ENCODE results near the gene KCNMA1. TPM values are rescaled to one million over a fixed set of nuclear protein-coding genes. Genes with fewer than 3 reads are reported as not detected.

KCNMA1 gene
- total RNA-seq, 3 donors from 2014 or later, result 13.6 to 37.8 (median 15.1) TPM

DNA sequence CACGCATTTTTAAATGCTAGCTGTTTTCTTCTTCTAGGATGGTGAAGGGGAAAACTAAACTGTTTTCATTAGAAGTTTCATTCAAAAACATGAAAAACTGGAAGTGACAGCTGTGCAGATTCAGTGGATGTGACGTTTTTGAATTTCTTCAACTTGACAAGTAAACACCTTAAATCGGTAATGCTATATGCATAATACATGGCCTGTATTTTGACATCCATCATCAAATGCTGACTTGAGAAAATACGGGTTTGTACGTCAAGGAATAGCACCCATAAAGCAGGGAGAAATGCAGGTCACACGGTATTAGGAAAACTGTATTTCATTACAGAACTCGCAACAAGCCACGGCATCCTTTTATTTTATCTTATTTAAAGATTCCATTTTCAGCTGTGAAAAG, 720.5 kb downstream of the KCNMA1 start:
- no peaks in the 10 kb centered on the region for H3K27me3 ChIP-seq
- no peak overlapping the region for H3K27ac ChIP-seq
- intact Hi-C loops (cut with DNase I; ENCODE audit: low total_unique reads), result no loop called here
- H3K4me3 ChIP-seq, result no peak overlapping the region
- TF ChIP-seq POLR2AphosphoS5 (IDR thresholded peaks at IDR 0.05), result no peak
- TF ChIP-seq POLR2A (IDR thresholded peaks at IDR 0.05), result no peak
- no peak for TF ChIP-seq CTCF (IDR thresholded peaks at IDR 0.05)
- H3K4me1 ChIP-seq, result no peaks in the 10 kb centered on the region
- H3K36me3 ChIP-seq, result no peaks in the 10 kb centered on the region
- no peaks in the 10 kb centered on the region for H3K9me3 ChIP-seq
- no peak for DNase-seq (ENCODE audit: low spot score in 2 of 2)

GRCh38 chr10:76916536-76916935, 721.1 kb downstream of the KCNMA1 start:
- H3K9me3 ChIP-seq, result no peaks in the 10 kb centered on the region
- H3K4me1 ChIP-seq, result no peaks in the 10 kb centered on the region
- no peak for DNase-seq (ENCODE audit: low spot score in 2 of 2)
- intact Hi-C loops (cut with DNase I; ENCODE audit: low total_unique reads), result no loop called here
- no peaks in the 10 kb centered on the region for H3K27me3 ChIP-seq
- TF ChIP-seq CTCF (IDR thresholded peaks at IDR 0.05) (no peak), POLR2AphosphoS5 (IDR thresholded peaks at IDR 0.05) (no peak), POLR2A (IDR thresholded peaks at IDR 0.05) (no peak)
- H3K4me3 ChIP-seq, result no peak overlapping the region
- no peaks in the 10 kb centered on the region for H3K36me3 ChIP-seq
- H3K27ac ChIP-seq, result no peak overlapping the region

DNA sequence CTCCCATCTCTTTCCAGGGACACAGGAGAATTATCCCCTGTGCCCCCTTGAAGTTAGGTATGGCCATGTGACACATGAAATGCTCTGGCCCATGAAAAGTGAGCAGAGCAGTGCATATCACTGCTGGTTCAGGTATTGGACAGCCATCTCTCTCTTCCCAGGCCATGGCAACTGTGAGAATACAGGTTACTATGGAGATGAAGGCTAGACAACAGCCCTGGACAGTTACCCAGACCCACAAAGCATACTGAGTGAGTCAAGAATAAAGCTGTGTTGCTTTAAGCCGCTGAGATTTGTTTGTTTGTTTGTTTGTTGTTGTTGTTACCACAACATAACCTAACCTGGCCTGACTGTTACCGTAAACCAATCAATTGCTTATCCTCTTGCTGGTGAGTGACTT, 722.3 kb downstream of the KCNMA1 start:
- H3K27ac ChIP-seq, result no peak overlapping the region
- H3K4me3 ChIP-seq, result no peak overlapping the region
- DNase-seq (ENCODE audit: low spot score in 2 of 2), result no peak
- no peaks in the 10 kb centered on the region for H3K4me1 ChIP-seq
- H3K36me3 ChIP-seq, result no peaks in the 10 kb centered on the region
- no peak for TF ChIP-seq POLR2A (IDR thresholded peaks at IDR 0.05)
- no peak for TF ChIP-seq POLR2AphosphoS5 (IDR thresholded peaks at IDR 0.05)
- TF ChIP-seq CTCF (IDR thresholded peaks at IDR 0.05), result no peak
- H3K9me3 ChIP-seq, result no peaks in the 10 kb centered on the region
- intact Hi-C loops (cut with DNase I; ENCODE audit: low total_unique reads), result no loop called here
- H3K27me3 ChIP-seq, result no peaks in the 10 kb centered on the region

DNA sequence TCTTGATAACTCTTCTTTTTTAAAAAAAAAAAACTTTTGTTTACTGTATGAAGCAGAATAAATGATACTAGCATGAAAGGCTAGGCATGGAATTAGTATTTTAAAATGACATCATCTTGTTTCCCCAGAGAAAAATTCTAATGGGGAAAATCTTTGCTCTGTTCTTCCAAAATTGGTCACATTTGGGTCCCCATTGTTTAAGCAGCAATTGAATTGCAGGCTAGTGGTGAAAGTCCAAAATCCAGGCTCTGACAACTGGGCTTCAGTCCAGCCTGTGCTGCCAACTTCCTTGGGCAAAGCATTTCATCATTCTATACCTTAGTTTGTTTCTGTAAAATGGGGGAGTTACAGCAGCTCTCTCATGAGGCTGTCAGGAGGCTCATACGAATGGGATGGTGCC, 726.4 kb downstream of the KCNMA1 start:
- no peak for DNase-seq (ENCODE audit: low spot score in 2 of 2)
- H3K4me1 ChIP-seq, result no peaks in the 10 kb centered on the region
- no peaks in the 10 kb centered on the region for H3K36me3 ChIP-seq
- no peak overlapping the region for H3K27ac ChIP-seq
- TF ChIP-seq POLR2A (IDR thresholded peaks at IDR 0.05) (no peak), POLR2AphosphoS5 (IDR thresholded peaks at IDR 0.05) (no peak), CTCF (IDR thresholded peaks at IDR 0.05) (no peak)
- intact Hi-C loops (cut with DNase I; ENCODE audit: low total_unique reads), result no loop called here
- H3K27me3 ChIP-seq, result no peaks in the 10 kb centered on the region
- H3K4me3 ChIP-seq, result no peak overlapping the region
- H3K9me3 ChIP-seq, result no peaks in the 10 kb centered on the region

DNA sequence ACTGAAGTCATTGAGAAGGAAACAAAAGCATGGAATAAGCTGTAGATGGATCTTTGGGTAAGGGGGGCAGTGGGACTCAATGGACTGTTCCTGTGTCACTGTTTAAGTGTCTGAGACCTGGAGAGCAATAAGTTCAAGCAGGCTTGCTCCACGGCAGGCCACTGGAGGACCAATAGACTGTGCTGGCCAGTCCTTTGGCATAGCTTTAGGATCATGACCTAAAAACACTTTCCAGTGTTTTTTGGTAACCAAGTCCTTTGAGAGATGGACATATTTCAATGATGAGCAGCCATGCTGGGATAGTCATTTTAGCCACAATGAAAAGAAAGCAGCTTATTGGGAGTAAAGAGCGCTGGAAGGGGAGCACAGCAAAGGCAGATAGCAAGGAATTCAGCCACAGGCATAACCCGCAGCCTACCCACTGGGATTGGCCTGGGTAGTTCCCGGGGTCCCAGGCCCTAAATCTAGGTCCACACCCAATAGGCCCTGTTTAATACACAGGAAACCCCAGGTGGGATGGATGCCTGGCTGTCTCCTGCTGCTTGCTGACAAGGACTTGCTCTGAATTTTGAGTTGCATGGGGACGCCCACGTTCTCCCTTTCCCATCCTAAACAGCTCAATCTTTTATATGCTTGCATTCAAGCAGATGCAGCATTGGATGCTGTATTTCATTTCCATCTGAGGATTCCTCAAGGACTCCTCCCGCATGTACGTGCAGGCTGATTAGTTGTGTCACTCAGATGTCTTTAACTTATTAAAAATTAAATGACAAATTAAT, 727.2 kb downstream of the KCNMA1 start:
- Histone ChIP-seq H3K4me1 (no peaks in the 10 kb centered on the region), H3K27ac (no peak overlapping the region), H3K27me3 (no peaks in the 10 kb centered on the region), H3K36me3 (no peaks in the 10 kb centered on the region), H3K4me3 (no peak overlapping the region), H3K9me3 (no peaks in the 10 kb centered on the region)
- DNase-seq (ENCODE audit: low spot score in 2 of 2), result no peak
- intact Hi-C loops (cut with DNase I; ENCODE audit: low total_unique reads), result no loop called here
- TF ChIP-seq POLR2A (IDR thresholded peaks at IDR 0.05) (no peak), POLR2AphosphoS5 (IDR thresholded peaks at IDR 0.05) (no peak), CTCF (IDR thresholded peaks at IDR 0.05) (no peak)
